H1 (cell line): Measurements from ENCODE around the gene CD4.

Experiments used
- CTCF ChIP-seq, 3 experiments: IDR thresholded peaks; 1 replicate in 2 of 3; 2 replicates in 1 of 3; pipeline versions ENCODE4 v1.5.1 to v1.6.1; 2011; ENCODE audit warnings: low read length in 3 of 3, mild to moderate bottlenecking in 3 of 3, inconsistent platforms in 2 of 3, low read depth in 1 of 3, moderate library complexity in 1 of 3; ENCODE audit not compliant: insufficient read depth in 1 of 3; ENCODE audit errors: control extremely low read depth in 1 of 3
- JUN ChIP-seq: IDR thresholded peaks from 2 replicates; pipeline ENCODE4 v1.6.1; 2011; ENCODE audit warnings: low read depth, mild to moderate bottlenecking, improper control_type of control experiment, low read length
- POLR2AphosphoS5 ChIP-seq: IDR thresholded peaks from 2 replicates; pipeline ENCODE4 v1.6.1; 2011; ENCODE audit warnings: low read depth, low read length
- SP1 ChIP-seq: IDR thresholded peaks from 2 replicates; pipeline ENCODE4 v1.6.1; 2011; ENCODE audit warnings: low read depth, low read length
- SRF ChIP-seq: IDR thresholded peaks from 2 replicates; pipeline ENCODE4 v1.6.1; 2011; ENCODE audit warnings: mild to moderate bottlenecking, low read depth, low read length, moderate library complexity

- TF ChIP-seq SRF (no peak), JUN (no peak), SP1 (no peak), CTCF (IDR thresholded peaks at IDR 0.05; ENCODE audit: control extremely low read depth in 1 of 3, insufficient read depth in 1 of 3, low read depth in 1 of 3, low read length in 3 of 3) (no peak), POLR2AphosphoS5 (no peak)
These were observed 15.6 kb upstream of the CD4 start for GRCh38 chr12:6773590-6774351.
